ENCODE measurements around the gene SNX4.

GRCh38 chr3:125460233-125460632 is 59.8 kb downstream of the SNX4 start:
- no peak for TF ChIP-seq TAF1 (conservative IDR thresholded peaks at IDR 0.05)
- TF ChIP-seq, protein P1, sequence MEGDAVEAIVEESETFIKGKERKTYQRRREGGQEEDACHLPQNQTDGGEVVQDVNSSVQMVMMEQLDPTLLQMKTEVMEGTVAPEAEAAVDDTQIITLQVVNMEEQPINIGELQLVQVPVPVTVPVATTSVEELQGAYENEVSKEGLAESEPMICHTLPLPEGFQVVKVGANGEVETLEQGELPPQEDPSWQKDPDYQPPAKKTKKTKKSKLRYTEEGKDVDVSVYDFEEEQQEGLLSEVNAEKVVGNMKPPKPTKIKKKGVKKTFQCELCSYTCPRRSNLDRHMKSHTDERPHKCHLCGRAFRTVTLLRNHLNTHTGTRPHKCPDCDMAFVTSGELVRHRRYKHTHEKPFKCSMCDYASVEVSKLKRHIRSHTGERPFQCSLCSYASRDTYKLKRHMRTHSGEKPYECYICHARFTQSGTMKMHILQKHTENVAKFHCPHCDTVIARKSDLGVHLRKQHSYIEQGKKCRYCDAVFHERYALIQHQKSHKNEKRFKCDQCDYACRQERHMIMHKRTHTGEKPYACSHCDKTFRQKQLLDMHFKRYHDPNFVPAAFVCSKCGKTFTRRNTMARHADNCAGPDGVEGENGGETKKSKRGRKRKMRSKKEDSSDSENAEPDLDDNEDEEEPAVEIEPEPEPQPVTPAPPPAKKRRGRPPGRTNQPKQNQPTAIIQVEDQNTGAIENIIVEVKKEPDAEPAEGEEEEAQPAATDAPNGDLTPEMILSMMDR (IDR thresholded peaks at IDR 0.05; ENCODE audit: low read depth, low read length, missing input control) = no peak
- TF ChIP-seq FOXA1 (IDR thresholded peaks at IDR 0.05) = no peak
- no peak for TF ChIP-seq GABPA (IDR thresholded peaks at IDR 0.05 in 1 of 2, conservative IDR thresholded peaks at IDR 0.05 in 1 of 2)
- no peak for TF ChIP-seq HNF4A (conservative IDR thresholded peaks at IDR 0.05)
- no peak for TF ChIP-seq ZBTB33 (IDR thresholded peaks at IDR 0.05)
- no peak for TF ChIP-seq HNF4G (IDR thresholded peaks at IDR 0.05)
- TF ChIP-seq MAX (IDR thresholded peaks at IDR 0.05) = no peak
- no peak for TF ChIP-seq YY1 (IDR thresholded peaks at IDR 0.05)
- TF ChIP-seq, protein P2, sequence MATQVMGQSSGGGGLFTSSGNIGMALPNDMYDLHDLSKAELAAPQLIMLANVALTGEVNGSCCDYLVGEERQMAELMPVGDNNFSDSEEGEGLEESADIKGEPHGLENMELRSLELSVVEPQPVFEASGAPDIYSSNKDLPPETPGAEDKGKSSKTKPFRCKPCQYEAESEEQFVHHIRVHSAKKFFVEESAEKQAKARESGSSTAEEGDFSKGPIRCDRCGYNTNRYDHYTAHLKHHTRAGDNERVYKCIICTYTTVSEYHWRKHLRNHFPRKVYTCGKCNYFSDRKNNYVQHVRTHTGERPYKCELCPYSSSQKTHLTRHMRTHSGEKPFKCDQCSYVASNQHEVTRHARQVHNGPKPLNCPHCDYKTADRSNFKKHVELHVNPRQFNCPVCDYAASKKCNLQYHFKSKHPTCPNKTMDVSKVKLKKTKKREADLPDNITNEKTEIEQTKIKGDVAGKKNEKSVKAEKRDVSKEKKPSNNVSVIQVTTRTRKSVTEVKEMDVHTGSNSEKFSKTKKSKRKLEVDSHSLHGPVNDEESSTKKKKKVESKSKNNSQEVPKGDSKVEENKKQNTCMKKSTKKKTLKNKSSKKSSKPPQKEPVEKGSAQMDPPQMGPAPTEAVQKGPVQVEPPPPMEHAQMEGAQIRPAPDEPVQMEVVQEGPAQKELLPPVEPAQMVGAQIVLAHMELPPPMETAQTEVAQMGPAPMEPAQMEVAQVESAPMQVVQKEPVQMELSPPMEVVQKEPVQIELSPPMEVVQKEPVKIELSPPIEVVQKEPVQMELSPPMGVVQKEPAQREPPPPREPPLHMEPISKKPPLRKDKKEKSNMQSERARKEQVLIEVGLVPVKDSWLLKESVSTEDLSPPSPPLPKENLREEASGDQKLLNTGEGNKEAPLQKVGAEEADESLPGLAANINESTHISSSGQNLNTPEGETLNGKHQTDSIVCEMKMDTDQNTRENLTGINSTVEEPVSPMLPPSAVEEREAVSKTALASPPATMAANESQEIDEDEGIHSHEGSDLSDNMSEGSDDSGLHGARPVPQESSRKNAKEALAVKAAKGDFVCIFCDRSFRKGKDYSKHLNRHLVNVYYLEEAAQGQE (IDR thresholded peaks at IDR 0.05) = no peak
- TF ChIP-seq RAD21 (IDR thresholded peaks at IDR 0.05) = no peak
